ENCODE data around the gene BZW1. TPM values are rescaled to one million over a fixed set of nuclear protein-coding genes. Genes with fewer than 3 reads are reported as not detected.

Gene BZW1
- total RNA-seq, 1 experiment from 2014 or later: 454 TPM

DNA sequence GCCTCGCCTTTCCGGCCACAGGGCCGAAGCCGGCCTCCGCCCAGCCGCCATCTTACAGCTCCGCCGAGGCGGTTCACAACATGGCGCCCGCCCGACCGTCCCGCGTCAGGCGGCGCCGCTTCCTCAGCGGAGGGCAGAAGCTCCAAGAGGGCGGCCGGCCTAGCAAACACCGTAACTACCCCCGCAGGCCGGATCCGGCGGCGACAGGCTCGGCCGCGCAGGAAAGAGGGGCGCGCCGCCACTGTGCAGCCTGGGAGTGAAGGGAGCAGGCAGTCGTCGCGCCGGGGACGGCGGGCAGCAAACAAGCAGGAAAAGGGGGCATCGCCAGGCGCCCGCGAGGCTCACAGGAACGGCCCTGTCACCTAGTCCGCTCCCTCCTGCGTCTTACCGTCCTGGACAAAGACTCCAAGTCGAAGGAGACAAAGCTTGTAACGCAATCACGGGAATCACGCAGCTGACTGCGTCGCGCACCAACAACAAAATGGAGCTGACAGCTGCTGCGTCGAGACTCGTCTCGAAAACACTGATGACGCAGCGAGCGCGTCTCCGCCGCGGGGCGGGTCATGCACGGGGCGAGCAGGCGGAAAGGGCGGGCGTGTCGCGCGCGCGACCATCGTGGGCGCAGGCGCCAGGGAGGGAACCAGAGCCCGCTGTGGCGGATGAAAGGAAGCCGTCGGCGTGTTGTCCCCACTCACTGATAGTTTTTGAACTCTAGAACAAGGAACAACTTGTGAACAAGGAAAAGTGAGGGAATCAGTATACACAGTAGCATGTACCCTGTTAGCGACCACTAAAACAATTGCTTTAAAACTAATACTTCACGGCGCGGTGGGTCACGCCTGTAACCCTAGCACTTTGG is 52.7 kb downstream of the BZW1 start, which contains the start of gene CLK1:
Gene CLK1 (minus strand): TSS at position 483 of the 859 bp plus-strand sequence. CDS start 2,796 bp downstream, outside the sequence.
- H2AFZ ChIP-seq (ENCODE audit: low read depth, low read length, poor library complexity, severe bottlenecking): no peak within 1 kb of the TSS
- peak; percentile 79 for DNase-seq (ENCODE audit: low read depth, low spot score)
- POLR2A ChIA-PET: interaction anchor here (0.7 to 2.7 kb wide), 10 partner anchors 11 to 286 kb away, joined by 3 to 19 read pairs (median 3); partner anchors contain the start of genes NIF3L1 and PPIL3
- H3K4me1 ChIP-seq (ENCODE audit: control insufficient read depth in 1 of 2, insufficient read depth in 2 of 2, low read length in 2 of 2): peaks cover 6 to 23% of the 10 kb centered on the region in 2 experiments; a peak in 3 of 4 replicates
- intact Hi-C loops (cut with micrococcal nuclease): loop anchor here (2.0 to 5.0 kb wide), 3 partner anchors 24 to 152 kb away; partner anchors contain the start of genes BZW1, NIF3L1 and PPIL3
- peaks cover 50% of the 10 kb centered on the region for H3K79me2 ChIP-seq (ENCODE audit: insufficient read depth, low read length)
- peaks cover 15 to 26% of the 10 kb centered on the region in 2 experiments for H3K36me3 ChIP-seq (ENCODE audit: control insufficient read depth in 1 of 2, insufficient read depth in 2 of 2, low read length in 2 of 2)
- peak within 1 kb of the TSS; percentile 90 to 96 for H3K4me3 ChIP-seq (replicated peaks in 1 of 2; ENCODE audit: low read depth in 1 of 2, low read length in 2 of 2)
- H3K27ac ChIP-seq (ENCODE audit: low read depth, low read length): peak within 1 kb of the TSS; percentile 97
- H3K9ac ChIP-seq (ENCODE audit: low read length): peak within 1 kb of the TSS; percentile 94
- peak; percentile 90 for ATAC-seq
- CTCF ChIA-PET: interaction anchor here (1.0 kb wide), 1 partner anchor 161 kb away, joined by 3 read pairs; no protein-coding TSS in a partner anchor
- TF ChIP-seq SIN3A (IDR thresholded peaks at IDR 0.05; ENCODE audit: low read depth) (peak; percentile 96), YY1 (IDR thresholded peaks at IDR 0.05; ENCODE audit: extremely low read depth, insufficient replicate concordance, low read depth, low read length) (peak; percentile 99), EZH2phosphoT487 (IDR thresholded peaks at IDR 0.05; ENCODE audit: borderline replicate concordance) (no peak), CBX3 (IDR thresholded peaks at IDR 0.05; ENCODE audit: low read depth) (peak; percentile 78), JUND (IDR thresholded peaks at IDR 0.05) (peak; percentile 61; the same call in 1 of the 2 replicates), SRF (IDR thresholded peaks at IDR 0.05; ENCODE audit: low read depth) (no peak), POLR2A (IDR thresholded peaks at IDR 0.05; ENCODE audit: borderline replicate concordance, extremely low read depth, insufficient read depth, insufficient read length) (peak; percentile 95), TCF7L2 (IDR thresholded peaks at IDR 0.05; ENCODE audit: borderline replicate concordance, extremely low read depth, insufficient read depth, insufficient read length) (peak; percentile 87), POLR2AphosphoS5 (IDR thresholded peaks at IDR 0.05; ENCODE audit: low read depth, low read length) (peak; percentile 97), EZH2 (IDR thresholded peaks at IDR 0.05) (no peak), EGR1 (IDR thresholded peaks at IDR 0.05; ENCODE audit: low read depth) (peak; percentile 80), ZFX (IDR thresholded peaks at IDR 0.05) (peak; percentile 71), SP1 (IDR thresholded peaks at IDR 0.05; ENCODE audit: low read depth) (peak; percentile 65)
- TF ChIP-seq, protein P1, sequence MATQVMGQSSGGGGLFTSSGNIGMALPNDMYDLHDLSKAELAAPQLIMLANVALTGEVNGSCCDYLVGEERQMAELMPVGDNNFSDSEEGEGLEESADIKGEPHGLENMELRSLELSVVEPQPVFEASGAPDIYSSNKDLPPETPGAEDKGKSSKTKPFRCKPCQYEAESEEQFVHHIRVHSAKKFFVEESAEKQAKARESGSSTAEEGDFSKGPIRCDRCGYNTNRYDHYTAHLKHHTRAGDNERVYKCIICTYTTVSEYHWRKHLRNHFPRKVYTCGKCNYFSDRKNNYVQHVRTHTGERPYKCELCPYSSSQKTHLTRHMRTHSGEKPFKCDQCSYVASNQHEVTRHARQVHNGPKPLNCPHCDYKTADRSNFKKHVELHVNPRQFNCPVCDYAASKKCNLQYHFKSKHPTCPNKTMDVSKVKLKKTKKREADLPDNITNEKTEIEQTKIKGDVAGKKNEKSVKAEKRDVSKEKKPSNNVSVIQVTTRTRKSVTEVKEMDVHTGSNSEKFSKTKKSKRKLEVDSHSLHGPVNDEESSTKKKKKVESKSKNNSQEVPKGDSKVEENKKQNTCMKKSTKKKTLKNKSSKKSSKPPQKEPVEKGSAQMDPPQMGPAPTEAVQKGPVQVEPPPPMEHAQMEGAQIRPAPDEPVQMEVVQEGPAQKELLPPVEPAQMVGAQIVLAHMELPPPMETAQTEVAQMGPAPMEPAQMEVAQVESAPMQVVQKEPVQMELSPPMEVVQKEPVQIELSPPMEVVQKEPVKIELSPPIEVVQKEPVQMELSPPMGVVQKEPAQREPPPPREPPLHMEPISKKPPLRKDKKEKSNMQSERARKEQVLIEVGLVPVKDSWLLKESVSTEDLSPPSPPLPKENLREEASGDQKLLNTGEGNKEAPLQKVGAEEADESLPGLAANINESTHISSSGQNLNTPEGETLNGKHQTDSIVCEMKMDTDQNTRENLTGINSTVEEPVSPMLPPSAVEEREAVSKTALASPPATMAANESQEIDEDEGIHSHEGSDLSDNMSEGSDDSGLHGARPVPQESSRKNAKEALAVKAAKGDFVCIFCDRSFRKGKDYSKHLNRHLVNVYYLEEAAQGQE (IDR thresholded peaks at IDR 0.05; ENCODE audit: low read depth): no peak
- TF ChIP-seq, protein P2, sequence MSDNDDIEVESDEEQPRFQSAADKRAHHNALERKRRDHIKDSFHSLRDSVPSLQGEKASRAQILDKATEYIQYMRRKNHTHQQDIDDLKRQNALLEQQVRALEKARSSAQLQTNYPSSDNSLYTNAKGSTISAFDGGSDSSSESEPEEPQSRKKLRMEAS (IDR thresholded peaks at IDR 0.05): peak; percentile 87
- no peaks in the 10 kb centered on the region for H3K27me3 ChIP-seq (ENCODE audit: insufficient read depth, low read length)
- BruUV-seq (replicated peaks): no TSS peak
- H3K9me2 ChIP-seq (ENCODE audit: insufficient read depth): no peaks in the 10 kb centered on the region
- no peaks in the 10 kb centered on the region for H3K9me3 ChIP-seq (ENCODE audit: control insufficient read depth in 1 of 2, insufficient read depth in 1 of 2, low read depth in 1 of 2, low read length in 2 of 2)
- 0 out of 2 replicates have a peak, but pooled peaks cover 3% of the 10 kb centered on the region for H4K20me1 ChIP-seq (ENCODE audit: insufficient read depth)
- peak within 1 kb of the TSS; percentile 78 for H3K4me2 ChIP-seq (ENCODE audit: low read length)
- RAD21 ChIA-PET (ENCODE audit: low non-redundant PET in 1 of 2, low total read pairs in 2 of 2, uncharacterized antibody in 2 of 2, unreplicated experiment in 2 of 2): no interaction called here
